Esophagus squamous epithelium (tissue), 4 donors: ENCODE results near the gene PRKCI.

Experiments
- CTCF ChIP-seq, 6 experiments: fragments of 450-650 bp in 4 of 6; fragments of 200-600 bp in 2 of 6; sonication (generic) in 2 of 6; IDR thresholded peaks; one replicate each; pipeline ENCODE4 v1.5.1; 2016 to 2019; ENCODE audit warnings: antibody characterized with exemption in 6 of 6, mild to moderate bottlenecking in 4 of 6, moderate library complexity in 4 of 6
- POLR2A ChIP-seq, 4 donors: fragments of 450-650 bp; IDR thresholded peaks; one replicate each; pipeline ENCODE4 v1.6.1; 2017; ENCODE audit warnings: antibody characterized with exemption in 4 of 4, mild to moderate bottlenecking in 4 of 4, moderate library complexity in 3 of 4

- TF ChIP-seq CTCF (IDR thresholded peaks at IDR 0.05) (no peak), POLR2A (IDR thresholded peaks at IDR 0.05) (no peak)
These were observed 25.4 kb upstream of the PRKCI start for GRCh38 chr3:170196833-170197232.
